ENCODE results near the gene ADAM17. TPM values are rescaled to one million over a fixed set of nuclear protein-coding genes. Genes with fewer than 3 reads are reported as not detected.

ADAM17 gene
- polyA plus RNA-seq, 1 donor (not counting 4 experiments of a cell fraction or from before 2014, with no cell fraction given), result 13.3 TPM

- FAIRE-seq (no peak), DNase-seq (ENCODE audit: low read depth, low spot score) (no peak)
- Histone ChIP-seq H3K4me1 (ENCODE audit: control insufficient read depth, extremely low read depth, insufficient read depth, low read length) (peaks cover 15% of the 10 kb centered on the region), H3K4me2 (ENCODE audit: control insufficient read depth, extremely low read depth, insufficient read depth, low read depth, low read length) (no peak overlapping the region), H3K9me3 (ENCODE audit: control insufficient read depth, low read depth, low read length) (no peaks in the 10 kb centered on the region), H3K9ac (ENCODE audit: control insufficient read depth, extremely low read depth, insufficient read depth, low read length) (no peak overlapping the region), H2AFZ (ENCODE audit: control insufficient read depth, low read length) (no peak overlapping the region), H3K79me2 (ENCODE audit: control insufficient read depth, insufficient read depth, low read length) (peaks cover 60% of the 10 kb centered on the region), H4K20me1 (ENCODE audit: control insufficient read depth, extremely low read depth, insufficient read depth, low read length) (peaks cover 5% of the 10 kb centered on the region), H3K9me1 (ENCODE audit: control insufficient read depth, extremely low read depth, insufficient read depth, low read length) (peaks cover 2% of the 10 kb centered on the region), H3K4me3 (ENCODE audit: control insufficient read depth in 2 of 3, extremely low read depth in 1 of 3, insufficient read depth in 2 of 3, low read depth in 1 of 3, low read length in 3 of 3) (no peak overlapping the region), H3K36me3 (ENCODE audit: control insufficient read depth in 2 of 2, extremely low read depth in 1 of 2, insufficient read depth in 2 of 2, low read length in 2 of 2) (peaks cover 0 to 3% of the 10 kb centered on the region in 2 experiments), H3K27ac (ENCODE audit: control insufficient read depth, insufficient read depth, low read length) (no peak overlapping the region), H3K27me3 (ENCODE audit: control insufficient read depth, extremely low read depth, insufficient read depth, low read length) (no peaks in the 10 kb centered on the region)
- TF ChIP-seq EZH2 (IDR thresholded peaks at IDR 0.05; ENCODE audit: low read length) (no peak), CTCF (optimal IDR thresholded peaks at IDR 0.05 in 1 of 3, IDR thresholded peaks at IDR 0.05 in 1 of 3, conservative IDR thresholded peaks at IDR 0.05 in 1 of 3; ENCODE audit: extremely low read depth in 1 of 3, insufficient read depth in 2 of 3, low read length in 3 of 3) (no peak)
- dilution Hi-C loops (cut with MboI; ENCODE audit: extremely low pct_ligation_motif_present, low sequenced_read_pairs), result no loop called here
Observed at GRCh38 chr2:9543557-9543956, 12.1 kb downstream of the ADAM17 start.

GRCh38 chr2:9539531-9539930, 16.1 kb downstream of the ADAM17 start:
- Histone ChIP-seq H3K4me1 (ENCODE audit: control insufficient read depth, extremely low read depth, insufficient read depth, low read length) (no peaks in the 10 kb centered on the region), H3K9ac (ENCODE audit: control insufficient read depth, extremely low read depth, insufficient read depth, low read length) (no peak overlapping the region), H3K27me3 (ENCODE audit: control insufficient read depth, extremely low read depth, insufficient read depth, low read length) (no peaks in the 10 kb centered on the region), H3K9me1 (ENCODE audit: control insufficient read depth, extremely low read depth, insufficient read depth, low read length) (no peaks in the 10 kb centered on the region), H3K9me3 (ENCODE audit: control insufficient read depth, low read depth, low read length) (no peaks in the 10 kb centered on the region), H4K20me1 (ENCODE audit: control insufficient read depth, extremely low read depth, insufficient read depth, low read length) (no peaks in the 10 kb centered on the region), H3K36me3 (ENCODE audit: control insufficient read depth in 2 of 2, extremely low read depth in 1 of 2, insufficient read depth in 2 of 2, low read length in 2 of 2) (peaks cover 0 to 6% of the 10 kb centered on the region in 2 experiments), H3K79me2 (ENCODE audit: control insufficient read depth, insufficient read depth, low read length) (peaks cover 25% of the 10 kb centered on the region), H3K4me2 (ENCODE audit: control insufficient read depth, extremely low read depth, insufficient read depth, low read depth, low read length) (no peak overlapping the region), H2AFZ (ENCODE audit: control insufficient read depth, low read length) (no peak overlapping the region), H3K4me3 (ENCODE audit: control insufficient read depth in 2 of 3, extremely low read depth in 1 of 3, insufficient read depth in 2 of 3, low read depth in 1 of 3, low read length in 3 of 3) (no peak overlapping the region), H3K27ac (ENCODE audit: control insufficient read depth, insufficient read depth, low read length) (no peak overlapping the region)
- TF ChIP-seq EZH2 (IDR thresholded peaks at IDR 0.05; ENCODE audit: low read length) (no peak), CTCF (optimal IDR thresholded peaks at IDR 0.05 in 1 of 3, IDR thresholded peaks at IDR 0.05 in 1 of 3, conservative IDR thresholded peaks at IDR 0.05 in 1 of 3; ENCODE audit: extremely low read depth in 1 of 3, insufficient read depth in 2 of 3, low read length in 3 of 3) (no peak)
- DNase-seq (ENCODE audit: low read depth, low spot score), result no peak
- FAIRE-seq, result no peak
- dilution Hi-C loops (cut with MboI; ENCODE audit: extremely low pct_ligation_motif_present, low sequenced_read_pairs), result no loop called here

All from keratinocyte (primary cell).